Memory B cell (primary cell): ENCODE results near the gene DNAJB1.
"Not testable (repeated sequence)": the region's sequence is repeated elsewhere in the genome, so short reads cannot be mapped to it uniquely, and the experiment has no call there.

ENCODE experiments used
- ATAC-seq: fragments of 150-1000 bp; cut with Tn5 transposase; 2 replicates; pipeline ENCODE4 v1.10.0; 2021; ENCODE audit warnings: low read depth, mild to moderate bottlenecking, moderate library complexity
- DNase-seq, 2 donors: peaks; one replicate each; pipeline ENCODE4 v3.0.0; 2022; ENCODE audit warnings: low spot score in 2 of 2
- H3K27ac Mint-ChIP-seq: one replicate; pipeline ENCODE4 v1.8.0; 2022; ENCODE audit warnings: mild to moderate bottlenecking, moderate library complexity, mixed read lengths
- H3K27me3 Mint-ChIP-seq: one replicate; pipeline ENCODE4 v1.8.0; 2022; ENCODE audit warnings: mixed read lengths
- H3K36me3 Mint-ChIP-seq: one replicate; pipeline ENCODE4 v1.8.0; 2022; ENCODE audit warnings: mild to moderate bottlenecking, mixed read lengths
- H3K4me1 Mint-ChIP-seq: one replicate; pipeline ENCODE4 v1.8.0; 2022; ENCODE audit warnings: mixed read lengths
- H3K4me3 Mint-ChIP-seq: one replicate; pipeline ENCODE4 v1.8.0; 2022; ENCODE audit warnings: mild to moderate bottlenecking, moderate library complexity, mixed read lengths
- H3K9me3 Mint-ChIP-seq: one replicate; pipeline ENCODE4 v1.8.0; 2022; ENCODE audit warnings: mixed read lengths

The DNAJB1 gene

DNA sequence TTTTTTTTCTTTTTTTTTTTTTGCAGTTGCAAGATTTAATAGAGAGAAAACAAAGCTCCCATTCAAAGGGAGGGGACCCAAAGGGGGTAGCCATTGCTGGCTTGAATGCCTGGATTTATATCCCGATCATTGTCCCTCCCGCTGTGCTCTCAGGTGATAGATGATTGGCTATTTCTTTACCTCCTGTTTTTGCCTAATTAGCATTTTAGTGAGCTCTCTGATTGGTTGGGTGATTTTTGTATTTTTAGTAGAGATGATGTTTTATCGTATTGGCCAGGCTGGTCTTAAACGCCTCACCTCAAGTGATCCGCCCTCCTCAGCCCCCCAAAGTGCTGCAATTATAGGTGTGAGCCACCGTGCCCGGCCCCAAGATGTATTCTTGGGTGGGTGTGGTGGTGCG lies 13.6 kb downstream of the DNAJB1 start:
- not testable (repeated sequence) for H3K36me3 Mint-ChIP-seq, H3K27ac Mint-ChIP-seq, ATAC-seq, DNase-seq, H3K9me3 Mint-ChIP-seq, H3K4me3 Mint-ChIP-seq
- H3K4me1 Mint-ChIP-seq = peaks cover 11% of the 10 kb centered on the region
- peaks cover 11% of the 10 kb centered on the region for H3K27me3 Mint-ChIP-seq

DNA sequence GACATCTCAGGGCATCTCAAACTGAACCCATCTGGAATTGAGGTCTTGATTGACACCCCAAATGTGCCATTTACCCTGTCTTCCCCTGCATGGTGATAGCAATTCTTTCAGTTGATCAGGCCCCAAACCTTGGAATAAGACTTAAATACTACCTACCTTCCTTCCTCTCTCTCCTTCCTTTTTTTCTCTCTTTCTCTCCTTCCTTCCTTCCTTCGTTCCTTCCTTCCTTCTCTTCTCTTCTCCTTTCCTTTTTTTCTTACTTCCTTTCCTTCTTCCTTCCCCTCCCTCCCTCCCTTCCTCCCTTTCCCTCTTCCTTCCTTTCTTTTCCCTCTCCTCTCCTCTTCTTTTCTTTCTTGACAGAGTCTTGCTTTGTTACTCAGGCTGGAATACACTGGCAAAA lies 14.9 kb downstream of the DNAJB1 start:
- no peak for DNase-seq
- H3K27ac Mint-ChIP-seq = no peak overlapping the region
- H3K36me3 Mint-ChIP-seq = no peaks in the 10 kb centered on the region
- peaks cover 11% of the 10 kb centered on the region for H3K27me3 Mint-ChIP-seq
- H3K4me1 Mint-ChIP-seq = peaks cover 11% of the 10 kb centered on the region
- ATAC-seq = no peak
- no peaks in the 10 kb centered on the region for H3K9me3 Mint-ChIP-seq
- H3K4me3 Mint-ChIP-seq = no peak overlapping the region

DNA sequence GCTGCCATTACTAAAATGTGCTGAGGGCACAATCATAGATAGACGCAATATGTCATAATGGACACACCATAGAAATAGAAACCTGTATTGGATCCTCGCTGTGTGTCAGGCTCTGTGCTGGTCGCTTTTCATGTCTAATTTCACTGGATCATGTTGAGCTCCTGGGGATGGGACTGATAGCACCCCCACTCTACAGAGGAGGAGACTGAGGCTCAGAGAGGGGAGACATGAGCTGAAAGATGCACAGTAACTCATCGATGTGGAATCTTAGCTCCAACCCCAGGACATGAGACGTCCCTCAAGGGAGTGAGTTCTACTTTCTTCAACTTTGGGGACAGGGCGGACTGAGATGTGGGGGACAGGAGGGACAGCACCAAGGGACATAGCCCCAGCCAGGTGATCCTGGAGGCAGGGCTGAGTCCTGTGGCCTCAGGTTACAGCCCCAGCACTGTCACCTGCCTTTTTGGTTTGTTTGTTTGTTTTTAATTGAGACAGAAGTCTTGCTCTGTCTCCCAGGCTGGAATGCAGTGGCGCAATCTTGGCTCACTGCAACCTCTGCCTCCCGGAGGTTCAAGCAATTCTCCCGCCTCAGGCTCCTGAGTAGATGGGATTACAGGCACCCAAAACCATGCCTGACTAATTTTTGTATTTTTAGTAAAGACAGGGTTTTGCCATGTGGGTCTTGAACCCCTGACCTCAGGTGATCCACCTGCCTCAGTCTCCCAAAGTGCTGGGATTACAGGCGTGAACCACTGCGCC lies 15.7 kb downstream of the DNAJB1 start:
- ATAC-seq (no peak), DNase-seq (no peak)
- H3K36me3 Mint-ChIP-seq = no peaks in the 10 kb centered on the region
- H3K4me3 Mint-ChIP-seq = no peak overlapping the region
- no peak overlapping the region for H3K27ac Mint-ChIP-seq
- H3K9me3 Mint-ChIP-seq = no peaks in the 10 kb centered on the region
- H3K27me3 Mint-ChIP-seq = peaks cover 11% of the 10 kb centered on the region
- peaks cover 11% of the 10 kb centered on the region for H3K4me1 Mint-ChIP-seq

DNA sequence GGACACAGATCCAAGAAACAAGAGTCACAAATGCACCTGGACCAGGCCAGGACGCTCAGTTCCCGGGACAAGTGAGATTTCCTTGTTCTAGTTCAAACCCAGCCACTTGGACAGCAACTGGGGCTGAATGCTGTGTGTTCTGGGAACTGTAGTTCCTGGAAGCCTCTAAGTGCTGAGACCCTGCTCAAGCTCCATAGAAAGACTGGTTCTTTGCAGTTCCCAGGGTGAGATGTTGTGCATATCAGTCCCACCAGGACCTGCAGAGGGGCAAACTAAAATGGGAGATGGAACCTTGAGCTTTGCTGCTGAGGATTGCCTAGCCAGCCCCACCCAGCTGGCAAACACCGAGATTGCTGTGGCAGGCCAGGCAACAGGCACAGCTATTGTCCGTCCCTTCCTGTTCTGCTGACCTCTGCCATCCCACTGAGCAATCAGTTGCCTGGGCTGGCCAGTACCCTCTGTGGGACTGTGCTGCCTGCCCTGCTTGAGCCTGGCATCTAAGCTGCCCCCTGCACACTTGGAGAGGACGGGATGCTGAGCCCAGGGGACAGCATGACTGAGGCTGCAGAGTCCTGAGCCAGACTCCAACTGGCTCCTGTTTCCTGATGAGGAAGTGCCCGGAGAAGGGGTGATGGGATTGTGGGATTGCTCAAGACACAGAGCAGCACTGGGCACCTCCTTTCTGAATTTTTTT lies 20.8 kb downstream of the DNAJB1 start:
- H3K27me3 Mint-ChIP-seq = no peaks in the 10 kb centered on the region
- ATAC-seq (no peak), DNase-seq (no peak)
- H3K36me3 Mint-ChIP-seq = peaks cover 5% of the 10 kb centered on the region
- H3K27ac Mint-ChIP-seq = no peak overlapping the region
- no peaks in the 10 kb centered on the region for H3K9me3 Mint-ChIP-seq
- H3K4me1 Mint-ChIP-seq = peaks cover 12% of the 10 kb centered on the region
- H3K4me3 Mint-ChIP-seq = peak overlapping the region; percentile 80

GRCh38 chr19:14496834-14497227 lies 21.4 kb downstream of the DNAJB1 start:
- Mint-ChIP-seq H3K9me3 (no peaks in the 10 kb centered on the region), H3K4me3 (peak overlapping the region; percentile 80), H3K4me1 (peaks cover 12% of the 10 kb centered on the region), H3K27ac (no peak overlapping the region), H3K36me3 (peaks cover 5% of the 10 kb centered on the region), H3K27me3 (no peaks in the 10 kb centered on the region)
- ATAC-seq = no peak
- DNase-seq = no peak

DNA sequence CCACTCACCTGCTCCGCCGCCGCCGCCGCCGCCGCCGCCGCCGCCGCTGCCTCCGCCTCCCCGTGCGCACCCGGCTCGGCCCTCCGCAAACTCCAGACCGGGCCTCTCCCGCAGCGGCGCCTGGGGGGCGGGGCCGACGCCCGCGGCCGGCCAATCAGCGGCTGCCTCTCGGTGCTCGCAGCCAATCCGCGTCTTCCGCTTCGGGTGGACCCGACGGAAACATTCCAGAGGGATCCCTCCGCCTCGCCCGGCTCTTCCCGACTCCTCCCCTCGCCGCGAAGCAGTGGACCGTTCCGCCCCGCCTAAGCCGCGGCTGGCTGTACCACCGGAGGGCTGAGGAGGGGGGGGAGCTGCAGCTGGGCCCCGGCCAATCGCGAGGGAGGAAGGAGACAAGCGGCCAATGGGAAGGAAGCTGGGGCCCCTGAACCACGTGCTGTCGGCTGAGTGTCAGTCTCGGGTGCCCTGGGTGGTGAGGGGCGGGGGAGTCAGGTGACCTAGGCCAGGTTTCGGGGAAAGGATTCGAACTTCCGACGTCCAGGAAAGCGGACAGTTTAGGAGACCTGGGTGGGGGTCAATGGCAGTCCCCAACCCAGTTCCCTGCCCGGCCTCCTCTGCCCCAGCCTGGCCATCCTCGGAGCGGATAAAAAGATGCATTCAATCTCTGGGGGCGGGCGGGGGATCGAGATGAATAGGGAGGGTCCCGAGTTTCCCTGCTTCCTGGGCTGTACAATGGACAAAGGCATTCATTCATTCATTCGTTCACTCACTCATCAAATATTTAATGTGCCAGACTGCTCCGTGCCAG lies 22.0 kb downstream of the DNAJB1 start, which contains the start of gene GIPC1:
GIPC1 (minus strand) TSS at position 99 of the 805 bp plus-strand sequence. CDS start 13,151 bp downstream, outside the sequence.
- peak; percentile 73 to 88 for DNase-seq
- Mint-ChIP-seq H3K4me3 (peak within 1 kb of the TSS; percentile 80), H3K9me3 (no peaks in the 10 kb centered on the region), H3K36me3 (peaks cover 8% of the 10 kb centered on the region), H3K27ac (no peak within 1 kb of the TSS), H3K4me1 (peaks cover 12% of the 10 kb centered on the region), H3K27me3 (no peaks in the 10 kb centered on the region)
- ATAC-seq = peak; percentile 88

DNA sequence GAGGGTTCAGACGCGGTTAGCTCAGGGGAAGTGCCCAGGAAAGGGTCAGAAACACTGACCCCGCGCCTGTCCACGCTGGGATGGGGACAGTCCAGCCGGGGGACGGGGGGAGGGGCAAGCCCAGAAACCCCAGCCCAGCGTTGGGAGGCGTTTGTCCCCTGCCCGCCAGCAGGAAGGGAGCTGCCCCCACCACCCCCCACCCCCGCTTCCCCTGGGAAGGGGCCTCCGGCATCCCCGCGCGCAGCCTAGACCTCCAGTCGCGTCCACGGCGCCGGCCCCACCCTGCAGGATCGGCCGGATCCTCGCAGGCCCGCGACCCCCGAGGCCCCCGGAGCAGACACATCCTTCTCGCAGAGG lies 22.5 kb downstream of the DNAJB1 start:
- DNase-seq = no peak
- peak overlapping the region; percentile 80 for H3K4me3 Mint-ChIP-seq

GRCh38 chr19:14494910-14495671 lies 23.1 kb downstream of the DNAJB1 start:
- Mint-ChIP-seq H3K4me1 (peaks cover 12% of the 10 kb centered on the region), H3K36me3 (peaks cover 8% of the 10 kb centered on the region), H3K27ac (no peak overlapping the region), H3K4me3 (peak overlapping the region; percentile 78), H3K27me3 (no peaks in the 10 kb centered on the region), H3K9me3 (no peaks in the 10 kb centered on the region)
- ATAC-seq (no peak), DNase-seq (no peak)

More for the DNA sequence above, 22.5 kb downstream of the DNAJB1 start:
- H3K27me3 Mint-ChIP-seq = no peaks in the 10 kb centered on the region
- no peak for ATAC-seq
- no peak overlapping the region for H3K27ac Mint-ChIP-seq
- peaks cover 12% of the 10 kb centered on the region for H3K4me1 Mint-ChIP-seq
- H3K36me3 Mint-ChIP-seq = peaks cover 8% of the 10 kb centered on the region
- no peaks in the 10 kb centered on the region for H3K9me3 Mint-ChIP-seq

DNA sequence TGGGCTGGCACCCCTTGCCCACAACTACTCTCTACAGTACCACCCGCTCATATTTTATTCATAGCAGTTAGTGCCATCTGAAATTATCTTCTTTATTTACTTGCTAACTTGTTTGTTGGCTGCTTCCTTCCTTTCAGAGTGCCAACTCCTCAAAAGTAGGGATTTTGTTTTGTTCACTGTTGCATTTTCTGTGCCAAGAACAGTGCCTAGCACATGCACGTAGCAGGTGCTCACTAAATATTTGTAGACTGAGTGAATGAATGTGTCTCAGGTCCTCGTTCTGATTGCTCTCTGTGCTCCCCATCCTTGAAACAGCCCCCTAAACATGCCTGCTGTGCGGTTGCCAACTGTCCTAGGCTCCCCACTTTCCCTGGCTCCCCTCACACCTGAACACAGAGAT lies 23.8 kb downstream of the DNAJB1 start:
- Mint-ChIP-seq H3K27me3 (no peaks in the 10 kb centered on the region), H3K4me3 (peak overlapping the region; percentile 28), H3K27ac (no peak overlapping the region), H3K36me3 (peaks cover 11% of the 10 kb centered on the region), H3K4me1 (peaks cover 12% of the 10 kb centered on the region), H3K9me3 (no peaks in the 10 kb centered on the region)
- DNase-seq (no peak), ATAC-seq (no peak)

- Mint-ChIP-seq H3K36me3 (peaks cover 13% of the 10 kb centered on the region), H3K27ac (no peak overlapping the region), H3K4me3 (no peak overlapping the region), H3K4me1 (peaks cover 12% of the 10 kb centered on the region), H3K9me3 (no peaks in the 10 kb centered on the region), H3K27me3 (no peaks in the 10 kb centered on the region)
- ATAC-seq (no peak), DNase-seq (no peak)
Measured at GRCh38 chr19:14492756-14493337, 25.4 kb downstream of the DNAJB1 start.

DNA sequence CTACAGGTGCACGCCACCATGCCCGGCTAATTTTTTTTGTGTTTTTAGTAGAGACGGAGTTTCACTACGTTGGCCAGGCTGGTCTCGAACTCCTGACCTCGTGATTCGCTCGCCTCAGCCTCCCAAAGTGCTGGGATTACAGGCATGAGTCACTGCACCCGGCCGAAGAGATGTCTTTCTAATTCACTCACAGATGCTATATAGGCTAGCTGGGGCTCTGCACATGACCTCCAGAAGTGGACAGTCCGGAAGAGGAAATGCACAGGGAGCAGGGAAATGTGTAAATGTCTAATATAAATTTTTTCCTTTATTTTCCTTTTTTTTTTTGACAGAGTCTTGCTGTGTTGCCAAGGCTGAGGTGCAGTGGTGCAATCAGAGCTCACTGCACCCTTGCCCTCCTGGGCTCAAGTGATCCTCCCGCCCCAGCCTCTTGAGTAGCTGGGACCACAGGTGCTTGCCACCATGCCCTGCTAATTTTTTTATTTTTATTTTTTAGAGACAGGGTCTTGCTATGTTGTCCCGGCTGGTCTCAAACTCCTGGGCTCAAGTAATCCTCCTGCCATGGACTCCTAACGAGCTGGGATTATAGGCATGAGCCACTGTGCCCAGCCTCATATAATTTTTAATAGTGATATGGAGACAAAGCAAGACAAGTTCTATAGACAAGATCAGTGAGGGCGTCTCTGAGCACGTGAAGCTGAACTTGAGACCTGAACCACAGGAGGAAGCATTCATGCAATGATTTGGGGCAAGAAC lies 30.6 kb downstream of the DNAJB1 start:
- Mint-ChIP-seq H3K9me3 (no peaks in the 10 kb centered on the region), H3K4me1 (no peaks in the 10 kb centered on the region), H3K27me3 (no peaks in the 10 kb centered on the region), H3K4me3 (no peak overlapping the region), H3K36me3 (peaks cover 9% of the 10 kb centered on the region), H3K27ac (no peak overlapping the region)
- DNase-seq (no peak), ATAC-seq (no peak)

- no peaks in the 10 kb centered on the region for H3K4me1 Mint-ChIP-seq
- H3K27me3 Mint-ChIP-seq = no peaks in the 10 kb centered on the region
- no peak overlapping the region for H3K27ac Mint-ChIP-seq
- H3K4me3 Mint-ChIP-seq = no peak overlapping the region
- ATAC-seq (no peak), DNase-seq (no peak)
- H3K9me3 Mint-ChIP-seq = no peaks in the 10 kb centered on the region
- H3K36me3 Mint-ChIP-seq = peaks cover 5% of the 10 kb centered on the region
Measured at GRCh38 chr19:14482172-14482941, 35.8 kb downstream of the DNAJB1 start.
